Measurements from ENCODE around the gene BRME1. TPM values are rescaled to one million over a fixed set of nuclear protein-coding genes. Genes with fewer than 3 reads are reported as not detected.

BRME1 gene
- total RNA-seq, 1 experiment from 2014 or later, result 2.3 TPM

Other genes with a start within 250 kb of the BRME1 start
- gene MRI1, start 141.6 kb downstream of the BRME1 start, total RNA-seq (2014; rRNA removed; shearing (Covaris generic)), result 19.8 and 31.9 TPM in 2 replicates
- 306 and 385 TPM in 2 replicates for gene C19orf53, start 131.7 kb downstream of the BRME1 start, total RNA-seq (2014; rRNA removed; shearing (Covaris generic))
- 1.3 and 5.7 TPM in 2 replicates for gene ZSWIM4, start 110.7 kb downstream of the BRME1 start, total RNA-seq (2014; rRNA removed; shearing (Covaris generic))
- gene NANOS3, start 29.0 kb downstream of the BRME1 start, total RNA-seq (2014; rRNA removed; shearing (Covaris generic)), result not detected in 2 replicates
- 13.5 and 14.9 TPM in 2 replicates for gene CC2D1A, start 84 bp upstream of the BRME1 start, total RNA-seq (2014; rRNA removed; shearing (Covaris generic))
- 2.9 and 4.9 TPM in 2 replicates for gene PODNL1, start 32.3 kb upstream of the BRME1 start, total RNA-seq (2014; rRNA removed; shearing (Covaris generic))
- gene DCAF15, start 46.4 kb upstream of the BRME1 start, total RNA-seq (2014; rRNA removed; shearing (Covaris generic)), result 13.8 and 14.2 TPM in 2 replicates
- 1.1 and 2.0 TPM in 2 replicates for gene RFX1, start 100.2 kb upstream of the BRME1 start, total RNA-seq (2014; rRNA removed; shearing (Covaris generic))
- not detected in 2 replicates for gene RLN3, start 122.0 kb upstream of the BRME1 start, total RNA-seq (2014; rRNA removed; shearing (Covaris generic))
- gene IL27RA, start 125.6 kb upstream of the BRME1 start, total RNA-seq (2014; rRNA removed; shearing (Covaris generic)), result 13.9 and 15.0 TPM in 2 replicates
- 1.4 and 2.0 TPM in 2 replicates for gene PALM3, start 156.0 kb upstream of the BRME1 start, total RNA-seq (2014; rRNA removed; shearing (Covaris generic))
- gene MISP3, start 166.7 kb upstream of the BRME1 start, total RNA-seq (2014; rRNA removed; shearing (Covaris generic)), result 0.35 and 3.3 TPM in 2 replicates
- not detected in 2 replicates for gene C19orf67, start 179.7 kb upstream of the BRME1 start, total RNA-seq (2014; rRNA removed; shearing (Covaris generic))
- 20.0 and 21.8 TPM in 2 replicates for gene SAMD1, start 184.6 kb upstream of the BRME1 start, total RNA-seq (2014; rRNA removed; shearing (Covaris generic))
- gene PRKACA, start 211.6 kb upstream of the BRME1 start, total RNA-seq (2014; rRNA removed; shearing (Covaris generic)), result 36.9 and 48.1 TPM in 2 replicates
- 77.7 and 77.8 TPM in 2 replicates for gene ASF1B, start 230.5 kb upstream of the BRME1 start, total RNA-seq (2014; rRNA removed; shearing (Covaris generic))

Measured in H4 (cell line).